Right lobe of liver (tissue), 6 donors: ENCODE data around the gene RXFP1. TPM values are rescaled to one million over a fixed set of nuclear protein-coding genes. Genes with fewer than 3 reads are reported as not detected.

Experiments used
- ATAC-seq, 4 donors: fragments of 200-7000 bp; cut with Tn5 transposase; one replicate each; pipeline ENCODE4 v1.9.1; 2020; ENCODE audit warnings: mild to moderate bottlenecking in 4 of 4, moderate library complexity in 4 of 4
- DNase-seq, 3 donors: peaks; one replicate each; pipeline ENCODE4 v3.0.0-alpha.2; 2020
- H3K27ac ChIP-seq, 3 donors: fragments of 200-600 bp; one replicate each; pipeline ENCODE4 v1.8.0; 2022
- H3K27me3 ChIP-seq, 2 donors: fragments of 200-600 bp; one replicate each; pipeline ENCODE4 v1.8.0; 2022
- H3K36me3 ChIP-seq, 4 donors: fragments of 200-600 bp; sonication (generic) in 1 of 4; one replicate each; pipeline versions ENCODE4 v1.5.1 to v1.8.0; 2017 to 2022; ENCODE audit warnings: control low read depth in 1 of 4
- H3K4me1 ChIP-seq, 4 donors: fragments of 200-600 bp; sonication (generic) in 1 of 4; one replicate each; pipeline versions ENCODE4 v1.5.1 to v1.8.0; 2017 to 2022; ENCODE audit warnings: control low read depth in 1 of 4
- H3K4me3 ChIP-seq, 3 donors: fragments of 200-600 bp; one replicate each; pipeline ENCODE4 v1.8.0; 2022
- H3K9me3 ChIP-seq, 4 donors: fragments of 200-600 bp; sonication (generic) in 1 of 4; one replicate each; pipeline versions ENCODE4 v1.5.1 to v1.8.0; 2017 to 2022; ENCODE audit warnings: control low read depth in 1 of 4
- POLR2A ChIP-seq: fragments of 450-650 bp; IDR thresholded peaks from one replicate; pipeline ENCODE4 v1.6.1; 2017; ENCODE audit warnings: antibody characterized with exemption, mild to moderate bottlenecking
- WGBS: methylation state at CpG from one replicate; pipeline ENCODE4 v1.1.6; 2018; ENCODE audit warnings: low coverage, low lambda C conversion rate; ENCODE audit not compliant: insufficient coverage; ENCODE audit errors: missing lambda C conversion rate; 5-methylcytosine and 5-hydroxymethylcytosine counted together
- intact Hi-C, 2 donors: fragments of 100-400 bp; cut with DNase I; formaldehyde crosslinking; loops; one replicate each; pipeline versions ENCODE4 v1.11.2 to v1.14.1; 2022
- total RNA-seq, 6 experiments: library from RNA; depleted of rRNA in 2 of 6; stranded (reverse); fragments of >200 nt in 2 of 6; fragmentation: NEBNext Ultra II Directional in 3 of 6; extraction: Animal tissue kit (Norgen Biotek cat#: 25700) in 3 of 6; gene quantifications; one replicate each; pipeline versions ENCODE4 v1.1.0 to v1.2.4, GENCODE V29; 2016 to 2023
- TF ChIP-seq, protein P1 (sequence below), 4 donors: fragments of 200-600 bp in 3 of 4; fragments of 450-650 bp in 1 of 4; IDR thresholded peaks; one replicate each; pipeline versions ENCODE4 v1.5.1 to v1.8.0; 2016 to 2022; ENCODE audit warnings: antibody characterized with exemption in 4 of 4, mild to moderate bottlenecking in 2 of 4
- donor health status: DM: no; HTN: yes; CAD: no.
- donor health status: DM: no; HTN: no; CAD: no.
- donor health status: DM: no; HTN: no; CAD: no.
- donor health status: DM: no; HTN: yes; CAD: no.
- donor health status: DM: no; HTN: yes; CAD: no.

RXFP1 gene
- total RNA-seq, 6 experiments from 2014 or later = 0.88 to 3.4 (median 1.3) TPM

DNA sequence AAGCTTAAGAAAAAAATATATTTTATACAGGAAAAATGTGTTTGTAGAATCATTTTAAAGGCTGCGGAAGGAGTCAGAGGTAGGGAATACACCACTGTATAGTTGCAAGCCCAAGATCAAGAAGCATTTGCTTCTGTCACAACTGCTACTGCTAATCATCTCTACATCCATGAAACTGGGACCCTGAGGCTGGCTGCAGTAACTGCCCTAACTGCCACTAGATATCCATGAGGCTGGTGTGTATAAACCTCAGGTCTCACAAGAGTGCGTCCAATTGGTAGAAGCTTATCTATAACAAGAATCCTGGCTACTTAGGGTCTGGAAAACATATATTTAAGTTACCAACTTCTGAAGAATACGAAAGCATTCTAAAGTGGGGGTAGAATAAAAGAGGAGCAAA is 69.1 kb downstream of the RXFP1 start:
- no peaks in the 10 kb centered on the region for H3K36me3 ChIP-seq
- 30% methylated on average over 3 of the region's 3 CpGs for WGBS
- H3K27me3 ChIP-seq = no peaks in the 10 kb centered on the region
- intact Hi-C loops = no loop called here
- H3K9me3 ChIP-seq = no peaks in the 10 kb centered on the region
- DNase-seq = no peak
- no peak for ATAC-seq
- no peaks in the 10 kb centered on the region for H3K4me1 ChIP-seq
- no peak overlapping the region for H3K4me3 ChIP-seq
- no peak overlapping the region for H3K27ac ChIP-seq
- TF ChIP-seq, protein P1, sequence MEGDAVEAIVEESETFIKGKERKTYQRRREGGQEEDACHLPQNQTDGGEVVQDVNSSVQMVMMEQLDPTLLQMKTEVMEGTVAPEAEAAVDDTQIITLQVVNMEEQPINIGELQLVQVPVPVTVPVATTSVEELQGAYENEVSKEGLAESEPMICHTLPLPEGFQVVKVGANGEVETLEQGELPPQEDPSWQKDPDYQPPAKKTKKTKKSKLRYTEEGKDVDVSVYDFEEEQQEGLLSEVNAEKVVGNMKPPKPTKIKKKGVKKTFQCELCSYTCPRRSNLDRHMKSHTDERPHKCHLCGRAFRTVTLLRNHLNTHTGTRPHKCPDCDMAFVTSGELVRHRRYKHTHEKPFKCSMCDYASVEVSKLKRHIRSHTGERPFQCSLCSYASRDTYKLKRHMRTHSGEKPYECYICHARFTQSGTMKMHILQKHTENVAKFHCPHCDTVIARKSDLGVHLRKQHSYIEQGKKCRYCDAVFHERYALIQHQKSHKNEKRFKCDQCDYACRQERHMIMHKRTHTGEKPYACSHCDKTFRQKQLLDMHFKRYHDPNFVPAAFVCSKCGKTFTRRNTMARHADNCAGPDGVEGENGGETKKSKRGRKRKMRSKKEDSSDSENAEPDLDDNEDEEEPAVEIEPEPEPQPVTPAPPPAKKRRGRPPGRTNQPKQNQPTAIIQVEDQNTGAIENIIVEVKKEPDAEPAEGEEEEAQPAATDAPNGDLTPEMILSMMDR (IDR thresholded peaks at IDR 0.05) = no peak
- no peak for TF ChIP-seq POLR2A

DNA sequence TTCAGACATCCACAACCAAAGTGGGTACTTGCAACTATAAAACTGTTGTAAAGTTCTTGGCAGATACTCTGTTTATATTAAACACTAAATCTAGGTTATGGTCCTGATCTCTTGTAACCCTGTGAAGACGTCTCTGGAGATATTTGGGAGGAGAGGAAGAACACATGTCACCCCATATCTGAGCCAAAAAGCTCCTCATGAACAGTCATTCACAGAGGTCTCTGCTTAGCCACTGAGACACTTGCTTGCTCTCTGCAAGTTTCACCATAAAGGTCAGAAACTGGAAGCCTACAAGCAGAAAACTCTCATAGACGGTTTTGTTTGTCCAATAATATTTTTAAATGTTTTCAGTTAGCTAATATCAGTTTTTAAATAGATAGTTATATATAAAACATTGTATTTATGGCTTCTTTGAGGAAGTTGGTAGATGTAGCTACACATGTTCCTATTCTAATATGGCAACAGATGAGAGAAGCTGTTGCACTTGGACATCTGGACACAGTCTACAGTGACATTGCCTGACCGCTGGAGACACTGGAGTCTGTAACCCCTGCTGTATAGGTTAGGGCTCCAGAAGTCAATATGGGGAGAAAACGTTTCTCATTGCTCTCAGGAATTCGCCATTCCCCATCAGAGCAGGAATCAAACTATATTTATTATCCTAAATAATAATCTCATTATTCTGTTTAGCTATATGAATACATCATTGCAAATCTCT is 76.4 kb downstream of the RXFP1 start:
- H3K4me1 ChIP-seq = no peaks in the 10 kb centered on the region
- no peaks in the 10 kb centered on the region for H3K36me3 ChIP-seq
- DNase-seq = no peak
- H3K27me3 ChIP-seq = no peaks in the 10 kb centered on the region
- peak in 1 of 4 donors; percentile 39 for ATAC-seq
- no peak overlapping the region for H3K4me3 ChIP-seq
- no peaks in the 10 kb centered on the region for H3K9me3 ChIP-seq
- WGBS = 31% methylated on average over 5 of the region's 5 CpGs
- TF ChIP-seq POLR2A = no peak
- TF ChIP-seq, protein P1 (IDR thresholded peaks at IDR 0.05) = no peak
- intact Hi-C loops = no loop called here
- H3K27ac ChIP-seq = no peak overlapping the region

DNA sequence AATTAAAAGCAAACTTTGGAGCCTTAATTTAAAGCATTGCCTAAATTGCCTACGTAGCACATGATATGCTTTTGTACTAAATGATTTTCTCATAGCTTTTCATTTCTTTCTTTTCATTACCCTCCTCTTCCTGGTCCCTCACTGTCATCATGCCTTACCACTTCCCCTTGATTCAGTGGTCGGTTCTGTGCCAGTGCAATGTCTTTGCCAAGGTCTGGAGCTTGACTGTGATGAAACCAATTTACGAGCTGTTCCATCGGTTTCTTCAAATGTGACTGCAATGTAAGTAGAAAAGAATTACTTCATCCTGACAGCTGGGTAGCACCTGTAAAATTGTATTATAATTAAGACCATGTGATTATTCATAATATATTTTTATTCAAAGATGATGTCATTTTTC is 77.5 kb downstream of the RXFP1 start:
- WGBS = 32% methylated on average over 4 of the region's 4 CpGs
- DNase-seq (no peak), ATAC-seq (no peak)
- Histone ChIP-seq H3K9me3 (no peaks in the 10 kb centered on the region), H3K27me3 (no peaks in the 10 kb centered on the region), H3K36me3 (no peaks in the 10 kb centered on the region), H3K4me1 (no peaks in the 10 kb centered on the region), H3K4me3 (no peak overlapping the region), H3K27ac (no peak overlapping the region)
- TF ChIP-seq, protein P1 (IDR thresholded peaks at IDR 0.05) = no peak
- TF ChIP-seq POLR2A = no peak
- intact Hi-C loops = no loop called here

DNA sequence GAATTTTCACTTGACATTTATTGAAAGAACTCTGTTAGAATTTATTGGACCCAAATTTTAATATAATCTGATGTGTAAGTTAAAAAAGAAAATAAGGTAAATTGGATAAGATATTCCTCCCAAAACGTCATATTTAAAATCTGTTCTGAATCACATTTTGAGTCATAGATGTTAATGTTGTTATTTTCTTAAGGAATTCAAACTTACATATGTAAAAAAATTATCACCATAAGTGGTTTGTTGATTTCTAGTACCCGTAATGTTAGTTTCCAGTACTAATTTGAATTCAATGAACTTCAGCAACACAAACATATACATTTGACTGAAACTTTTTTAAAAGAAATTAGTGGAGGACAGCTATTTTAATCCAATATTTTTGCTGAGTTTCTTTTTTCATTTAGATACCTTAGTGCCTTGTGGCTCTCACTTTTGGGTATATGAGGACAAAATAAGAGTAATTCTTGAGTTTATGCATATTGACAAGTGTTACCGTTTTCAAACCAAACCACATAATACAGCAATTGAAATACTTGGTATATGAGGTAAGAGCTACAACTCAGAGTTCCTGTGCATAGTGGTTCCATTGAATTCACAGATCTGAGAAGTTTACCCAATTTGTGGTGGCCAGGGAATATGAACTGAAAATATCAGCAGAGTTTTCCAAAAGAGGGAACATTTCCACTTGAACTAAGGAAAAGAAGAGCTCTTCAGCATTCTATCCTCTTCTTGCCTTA is 78.2 kb downstream of the RXFP1 start:
- Histone ChIP-seq H3K36me3 (no peaks in the 10 kb centered on the region), H3K9me3 (no peaks in the 10 kb centered on the region), H3K4me1 (no peaks in the 10 kb centered on the region), H3K27me3 (no peaks in the 10 kb centered on the region), H3K4me3 (no peak overlapping the region), H3K27ac (no peak overlapping the region)
- intact Hi-C loops = no loop called here
- DNase-seq (no peak), ATAC-seq (no peak)
- no peak for TF ChIP-seq POLR2A
- TF ChIP-seq, protein P1 (IDR thresholded peaks at IDR 0.05) = no peak
- WGBS = 40% methylated on average over 3 of the region's 3 CpGs
